ENCODE measurements around the gene CDKL1.
"Not testable (repeated sequence)": the region's sequence is repeated elsewhere in the genome, so short reads cannot be mapped to it uniquely, and the experiment has no call there.

CDKL1 gene

GRCh38 chr14:50357753-50358395 is 38.8 kb downstream of the CDKL1 start:
- no peak for DNase-seq (ENCODE audit: low read depth in 2 of 2)

- DNase-seq (ENCODE audit: low read depth in 2 of 2) = no peak
These were observed 39.6 kb downstream of the CDKL1 start for GRCh38 chr14:50357124-50357523.

- DNase-seq (ENCODE audit: low read depth in 2 of 2) = not testable (repeated sequence)
These were observed 40.4 kb downstream of the CDKL1 start for GRCh38 chr14:50356283-50356682.

GRCh38 chr14:50355692-50356091 is 41.0 kb downstream of the CDKL1 start:
- no peak for DNase-seq (ENCODE audit: low read depth in 2 of 2)

- DNase-seq (ENCODE audit: low read depth in 2 of 2) = no peak
These were observed 42.2 kb downstream of the CDKL1 start for GRCh38 chr14:50354527-50354926.

GRCh38 chr14:50353126-50353525 is 43.6 kb downstream of the CDKL1 start:
- DNase-seq (ENCODE audit: low read depth in 2 of 2) = no peak

GRCh38 chr14:50352584-50352983 is 44.1 kb downstream of the CDKL1 start:
- no peak for DNase-seq (ENCODE audit: low read depth in 2 of 2)

GRCh38 chr14:50350975-50351374 is 45.7 kb downstream of the CDKL1 start:
- no peak for DNase-seq (ENCODE audit: low read depth in 2 of 2)

GRCh38 chr14:50348933-50349332 is 47.7 kb downstream of the CDKL1 start:
- DNase-seq (ENCODE audit: low read depth in 2 of 2) = no peak

- no peak for DNase-seq (ENCODE audit: low read depth in 2 of 2)
These were observed 49.2 kb downstream of the CDKL1 start for GRCh38 chr14:50347521-50347920.

- DNase-seq (ENCODE audit: low read depth in 2 of 2) = no peak
These were observed 50.7 kb downstream of the CDKL1 start for GRCh38 chr14:50345846-50346422.

GRCh38 chr14:50344876-50345563 is 51.7 kb downstream of the CDKL1 start:
- no peak for DNase-seq (ENCODE audit: low read depth in 2 of 2)

GRCh38 chr14:50344116-50344775 is 52.4 kb downstream of the CDKL1 start:
- peak; percentile 59 to 61 for DNase-seq (ENCODE audit: low read depth in 2 of 2)

- DNase-seq (ENCODE audit: low read depth in 2 of 2) = no peak
These were observed 53.2 kb downstream of the CDKL1 start for GRCh38 chr14:50343434-50343833.

GRCh38 chr14:50342221-50343078 is 54.2 kb downstream of the CDKL1 start:
- DNase-seq (ENCODE audit: low read depth in 2 of 2) = no peak

GRCh38 chr14:50340963-50341362 is 55.7 kb downstream of the CDKL1 start:
- DNase-seq (ENCODE audit: low read depth in 2 of 2) = no peak

- no peak for DNase-seq (ENCODE audit: low read depth in 2 of 2)
These were observed 56.6 kb downstream of the CDKL1 start for GRCh38 chr14:50340045-50340444.

GRCh38 chr14:50339178-50339804 is 57.4 kb downstream of the CDKL1 start:
- DNase-seq (ENCODE audit: low read depth in 2 of 2) = no peak

GRCh38 chr14:50338587-50338986 is 58.1 kb downstream of the CDKL1 start:
- no peak for DNase-seq (ENCODE audit: low read depth in 2 of 2)

GRCh38 chr14:50335989-50336824 is 60.5 kb downstream of the CDKL1 start:
- no peak for DNase-seq (ENCODE audit: low read depth in 2 of 2)

Measured in activated CD4-positive, alpha-beta T cell treated with anti-CD3 and anti-CD28 coated beads for 24 hours (primary cell).